ENCODE measurements around the gene RNPS1. TPM values are rescaled to one million over a fixed set of nuclear protein-coding genes. Genes with fewer than 3 reads are reported as not detected.
A peak's percentile ranks its signal among the peaks of the same experiment; 100 is the strongest.

The RNPS1 gene
- total and polyA plus RNA-seq, 9 of the 15 experiments (the other 6 are each of a cell fraction or from before 2014, with no cell fraction given) = 44.9 to 338 (median 202) TPM

GRCh38 chr16:2297506-2297860 lies 29.6 kb upstream of the RNPS1 start:
- WGBS (ENCODE audit: insufficient coverage, low coverage, missing lambda C conversion rate) = 94% methylated on average over 13 of the region's 22 CpGs
- H3K4me1 ChIP-seq (replicated peaks in 1 of 2; ENCODE audit: control insufficient read depth in 2 of 2, insufficient read depth in 2 of 2, low read length in 2 of 2) = peaks cover 6 to 24% of the 10 kb centered on the region in 2 experiments; a peak in 4 of 5 replicates
- intact Hi-C loops (cut with micrococcal nuclease) = loop anchor here (2.0 kb wide), 1 partner anchor 131 kb away; the partner anchor contains the start of gene CCNF
- TF ChIP-seq RFX5 (IDR thresholded peaks at IDR 0.05; ENCODE audit: low read depth, low read length) = no peak
- peak; percentile 26 for TF ChIP-seq POLR2G (IDR thresholded peaks at IDR 0.05; ENCODE audit: low read depth, low read length)
- H4K20me1 ChIP-seq (replicated peaks; ENCODE audit: control insufficient read depth, insufficient read depth, low read length) = no peaks in the 10 kb centered on the region; the same call in 1 of the 2 replicates
- ATAC-seq = no peak
- no peaks in the 10 kb centered on the region for H3K27me3 ChIP-seq (ENCODE audit: control insufficient read depth in 2 of 2, insufficient read depth in 2 of 2, low read length in 2 of 2)
- ChIA-PET POLR2A (interaction anchor here (0.6 to 0.7 kb wide), 4 partner anchors 9 to 43 kb away, joined by 3 read pairs; partner anchors contain the start of gene ABCA3), CTCF (ENCODE audit: low intra/inter-chr PET ratio) (interaction anchor here (0.6 to 2.5 kb wide), 3 partner anchors 176 to 204 kb away, joined by 3 to 12 read pairs (median 3); no protein-coding TSS in a partner anchor)
- no TSS peak for BruUV-seq (replicated peaks)
- in situ Hi-C loops (cut with MboI) = no loop called here
- FAIRE-seq = no peak
- no peaks in the 10 kb centered on the region for H3K9me3 ChIP-seq (replicated peaks; ENCODE audit: control insufficient read depth, insufficient read depth, low read depth, low read length)
- H3K36me3 ChIP-seq (ENCODE audit: control insufficient read depth, insufficient read depth, low read length) = peaks cover 37% of the 10 kb centered on the region; the same call in 2 of the 3 replicates
- H3K9me1 ChIP-seq (ENCODE audit: control insufficient read depth, insufficient read depth, low read length) = no peaks in the 10 kb centered on the region
- no peak overlapping the region; the same call in 2 of the 3 replicates for H3K27ac ChIP-seq (ENCODE audit: extremely low read depth, low read depth, low read length)
- H2AFZ ChIP-seq (ENCODE audit: low read depth, low read length) = 0 out of 2 replicates have a peak overlapping the region, but pooled peaks have one; percentile 98
- H3K9ac ChIP-seq (ENCODE audit: insufficient read depth in 1 of 2, low read depth in 2 of 2, low read length in 2 of 2) = no peak overlapping the region; a peak in 1 of 4 replicates
- no peak for DNase-seq (ENCODE audit: extremely low read depth in 1 of 4, low spot score in 3 of 4)
- no peak overlapping the region for H3K4me3 ChIP-seq
- H3K79me2 ChIP-seq (ENCODE audit: control insufficient read depth, insufficient read depth, low read length) = no peaks in the 10 kb centered on the region
- no peak overlapping the region for H3K4me2 ChIP-seq (ENCODE audit: insufficient read depth, low read length)

- Histone ChIP-seq H3K9me3 (replicated peaks; ENCODE audit: control insufficient read depth, insufficient read depth, low read depth, low read length) (no peaks in the 10 kb centered on the region), H3K79me2 (ENCODE audit: control insufficient read depth, insufficient read depth, low read length) (no peaks in the 10 kb centered on the region), H3K4me2 (ENCODE audit: insufficient read depth, low read length) (peak overlapping the region; percentile 61), H3K4me1 (replicated peaks in 1 of 2; ENCODE audit: control insufficient read depth in 2 of 2, insufficient read depth in 2 of 2, low read length in 2 of 2) (peaks cover 6 to 24% of the 10 kb centered on the region in 2 experiments; a peak in 4 of 5 replicates), H3K4me3 (no peak overlapping the region), H3K9ac (ENCODE audit: insufficient read depth in 1 of 2, low read depth in 2 of 2, low read length in 2 of 2) (peak overlapping the region; percentile 45 to 83), H3K27ac (ENCODE audit: extremely low read depth, low read depth, low read length) (peak overlapping the region; percentile 76), H3K36me3 (ENCODE audit: control insufficient read depth, insufficient read depth, low read length) (peaks cover 40% of the 10 kb centered on the region; the same call in 2 of the 3 replicates), H4K20me1 (replicated peaks; ENCODE audit: control insufficient read depth, insufficient read depth, low read length) (no peaks in the 10 kb centered on the region; the same call in 1 of the 2 replicates), H3K27me3 (ENCODE audit: control insufficient read depth in 2 of 2, insufficient read depth in 2 of 2, low read length in 2 of 2) (no peaks in the 10 kb centered on the region), H3K9me1 (ENCODE audit: control insufficient read depth, insufficient read depth, low read length) (no peaks in the 10 kb centered on the region), H2AFZ (ENCODE audit: low read depth, low read length) (peak overlapping the region; percentile 98)
- BruUV-seq (replicated peaks) = no TSS peak
- in situ Hi-C loops (cut with MboI) = no loop called here
- DNase-seq (ENCODE audit: extremely low read depth in 1 of 4, low spot score in 3 of 4) = peak; percentile 76 to 87 (median 84)
- POLR2A ChIA-PET = interaction anchor here (0.6 to 0.9 kb wide), 4 partner anchors 11 to 205 kb away, joined by 3 to 4 read pairs (median 3); no protein-coding TSS in a partner anchor
- WGBS (ENCODE audit: insufficient coverage, low coverage, missing lambda C conversion rate) = 78% methylated on average over 22 of the region's 23 CpGs
- peak; percentile 93 for FAIRE-seq
- intact Hi-C loops (cut with micrococcal nuclease) = loop anchor here (1.0 to 2.0 kb wide), 2 partner anchors 132 to 204 kb away; partner anchors contain the start of gene CCNF
- peak; percentile 98 for ATAC-seq
- CTCF ChIA-PET (ENCODE audit: low intra/inter-chr PET ratio) = interaction anchor here (0.6 to 2.5 kb wide), 4 partner anchors 126 to 204 kb away, joined by 3 to 12 read pairs (median 3); no protein-coding TSS in a partner anchor
- TF ChIP-seq EP300 (IDR thresholded peaks at IDR 0.05; ENCODE audit: low read length) (peak; percentile 19; the same call in 1 of the 2 replicates), E2F8 (IDR thresholded peaks at IDR 0.05; ENCODE audit: low read depth, partially characterized antibody) (no peak), KLF10 (CRISPR knock-in tag; IDR thresholded peaks at IDR 0.05) (no peak), KDM5B (IDR thresholded peaks at IDR 0.05; ENCODE audit: insufficient replicate concordance, low read depth, low read length) (no peak), KLF1 (tag; IDR thresholded peaks at IDR 0.05) (no peak), NCOR1 (IDR thresholded peaks at IDR 0.05) (no peak), SIN3A (IDR thresholded peaks at IDR 0.05; ENCODE audit: borderline replicate concordance in 2 of 2, control insufficient read depth in 1 of 2, low read depth in 2 of 2, low read length in 2 of 2) (no peak), FOXP1 (CRISPR knock-in tag; IDR thresholded peaks at IDR 0.05) (no peak)
These were observed 29.0 kb upstream of the RNPS1 start for GRCh38 chr16:2296661-2297505.

Measured in K562 (cell line).